ENCODE results near the gene PPP3CB.

Gene PPP3CB

GRCh38 chr10:73522263-73522662, 26.4 kb upstream of the PPP3CB start:
- H3K9ac ChIP-seq (ENCODE audit: low read length), result no peak overlapping the region
- no peak overlapping the region for H2AFZ ChIP-seq (ENCODE audit: low read length)
- H3K27ac ChIP-seq (ENCODE audit: low read depth, low read length, poor library complexity, severe bottlenecking), result no peak overlapping the region
- no peaks in the 10 kb centered on the region for H3K79me2 ChIP-seq (ENCODE audit: insufficient read depth, low read length)
- H3K9me2 ChIP-seq (ENCODE audit: low read depth, low read length), result no peaks in the 10 kb centered on the region
- H3F3A ChIP-seq (ENCODE audit: insufficient read depth, low read length), result no peaks in the 10 kb centered on the region
- no peaks in the 10 kb centered on the region for H3K27me3 ChIP-seq (ENCODE audit: insufficient read depth, low read length)
- no peaks in the 10 kb centered on the region for H3K36me3 ChIP-seq (ENCODE audit: insufficient read depth, low read length)
- H3K9me3 ChIP-seq (ENCODE audit: low read length), result no peaks in the 10 kb centered on the region
- no peak overlapping the region for H3K4me2 ChIP-seq (ENCODE audit: low read length)
- H3K4me1 ChIP-seq (ENCODE audit: insufficient read depth, low read length, severe bottlenecking), result no peaks in the 10 kb centered on the region
- no peak for TF ChIP-seq EZH2 (IDR thresholded peaks at IDR 0.05; ENCODE audit: borderline replicate concordance, low read length)
- TF ChIP-seq, protein P1, sequence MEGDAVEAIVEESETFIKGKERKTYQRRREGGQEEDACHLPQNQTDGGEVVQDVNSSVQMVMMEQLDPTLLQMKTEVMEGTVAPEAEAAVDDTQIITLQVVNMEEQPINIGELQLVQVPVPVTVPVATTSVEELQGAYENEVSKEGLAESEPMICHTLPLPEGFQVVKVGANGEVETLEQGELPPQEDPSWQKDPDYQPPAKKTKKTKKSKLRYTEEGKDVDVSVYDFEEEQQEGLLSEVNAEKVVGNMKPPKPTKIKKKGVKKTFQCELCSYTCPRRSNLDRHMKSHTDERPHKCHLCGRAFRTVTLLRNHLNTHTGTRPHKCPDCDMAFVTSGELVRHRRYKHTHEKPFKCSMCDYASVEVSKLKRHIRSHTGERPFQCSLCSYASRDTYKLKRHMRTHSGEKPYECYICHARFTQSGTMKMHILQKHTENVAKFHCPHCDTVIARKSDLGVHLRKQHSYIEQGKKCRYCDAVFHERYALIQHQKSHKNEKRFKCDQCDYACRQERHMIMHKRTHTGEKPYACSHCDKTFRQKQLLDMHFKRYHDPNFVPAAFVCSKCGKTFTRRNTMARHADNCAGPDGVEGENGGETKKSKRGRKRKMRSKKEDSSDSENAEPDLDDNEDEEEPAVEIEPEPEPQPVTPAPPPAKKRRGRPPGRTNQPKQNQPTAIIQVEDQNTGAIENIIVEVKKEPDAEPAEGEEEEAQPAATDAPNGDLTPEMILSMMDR (IDR thresholded peaks at IDR 0.05; ENCODE audit: low read length), result no peak
- H4K20me1 ChIP-seq (ENCODE audit: insufficient read depth, low read length), result no peaks in the 10 kb centered on the region
- H3K4me3 ChIP-seq (ENCODE audit: low read depth, low read length, poor library complexity, severe bottlenecking), result no peak overlapping the region

- no peaks in the 10 kb centered on the region; the same call in none of the 2 replicates for H3K36me3 ChIP-seq (ENCODE audit: insufficient read depth, low read length)
- no peak for TF ChIP-seq EZH2 (IDR thresholded peaks at IDR 0.05; ENCODE audit: borderline replicate concordance, low read length)
- TF ChIP-seq, protein P1 (IDR thresholded peaks at IDR 0.05; ENCODE audit: low read length), result no peak
- H3K27ac ChIP-seq (ENCODE audit: low read depth, low read length, poor library complexity, severe bottlenecking), result no peak overlapping the region
- H4K20me1 ChIP-seq (ENCODE audit: insufficient read depth, low read length), result no peaks in the 10 kb centered on the region
- no peaks in the 10 kb centered on the region for H3K4me1 ChIP-seq (ENCODE audit: insufficient read depth, low read length, severe bottlenecking)
- no peaks in the 10 kb centered on the region for H3F3A ChIP-seq (ENCODE audit: insufficient read depth, low read length)
- no peak overlapping the region for H3K9ac ChIP-seq (ENCODE audit: low read length)
- H2AFZ ChIP-seq (ENCODE audit: low read length), result no peak overlapping the region
- no peak overlapping the region for H3K4me2 ChIP-seq (ENCODE audit: low read length)
- no peaks in the 10 kb centered on the region for H3K9me2 ChIP-seq (ENCODE audit: low read depth, low read length)
- H3K79me2 ChIP-seq (ENCODE audit: insufficient read depth, low read length), result no peaks in the 10 kb centered on the region
- no peaks in the 10 kb centered on the region for H3K9me3 ChIP-seq (ENCODE audit: low read length)
- no peaks in the 10 kb centered on the region for H3K27me3 ChIP-seq (ENCODE audit: insufficient read depth, low read length)
- H3K4me3 ChIP-seq (ENCODE audit: low read depth, low read length, poor library complexity, severe bottlenecking), result no peak overlapping the region
Observed at GRCh38 chr10:73519336-73519735, 23.5 kb upstream of the PPP3CB start.

- H3F3A ChIP-seq (ENCODE audit: insufficient read depth, low read length), result no peaks in the 10 kb centered on the region
- TF ChIP-seq, protein P1 (IDR thresholded peaks at IDR 0.05; ENCODE audit: low read length), result no peak
- no peak for TF ChIP-seq EZH2 (IDR thresholded peaks at IDR 0.05; ENCODE audit: borderline replicate concordance, low read length)
- H3K9me2 ChIP-seq (ENCODE audit: low read depth, low read length), result no peaks in the 10 kb centered on the region
- no peaks in the 10 kb centered on the region for H4K20me1 ChIP-seq (ENCODE audit: insufficient read depth, low read length)
- no peak overlapping the region for H3K4me3 ChIP-seq (ENCODE audit: low read depth, low read length, poor library complexity, severe bottlenecking)
- no peak overlapping the region for H3K9ac ChIP-seq (ENCODE audit: low read length)
- no peak overlapping the region for H3K4me2 ChIP-seq (ENCODE audit: low read length)
- H3K27me3 ChIP-seq (ENCODE audit: insufficient read depth, low read length), result no peaks in the 10 kb centered on the region
- H3K79me2 ChIP-seq (ENCODE audit: insufficient read depth, low read length), result no peaks in the 10 kb centered on the region
- H3K36me3 ChIP-seq (ENCODE audit: insufficient read depth, low read length), result no peaks in the 10 kb centered on the region; the same call in none of the 2 replicates
- no peak overlapping the region for H3K27ac ChIP-seq (ENCODE audit: low read depth, low read length, poor library complexity, severe bottlenecking)
- H2AFZ ChIP-seq (ENCODE audit: low read length), result no peak overlapping the region
- H3K4me1 ChIP-seq (ENCODE audit: insufficient read depth, low read length, severe bottlenecking), result no peaks in the 10 kb centered on the region
- no peaks in the 10 kb centered on the region for H3K9me3 ChIP-seq (ENCODE audit: low read length)
Observed at GRCh38 chr10:73517166-73517888, 21.5 kb upstream of the PPP3CB start.

Measured in OCI-LY1 (cell line).